ENCODE results near the gene CD244.
"Not testable (repeated sequence)": the region's sequence is repeated elsewhere in the genome, so short reads cannot be mapped to it uniquely, and the experiment has no call there.

CD244 gene

GRCh38 chr1:160811147-160811546 is 51.5 kb downstream of the CD244 start:
- DNase-seq (ENCODE audit: low spot score), result no peak

GRCh38 chr1:160810486-160810885 is 52.2 kb downstream of the CD244 start:
- DNase-seq (ENCODE audit: low spot score), result no peak

GRCh38 chr1:160808289-160808688 is 54.4 kb downstream of the CD244 start:
- DNase-seq (ENCODE audit: low spot score), result no peak

GRCh38 chr1:160807738-160808137 is 54.9 kb downstream of the CD244 start:
- no peak for DNase-seq (ENCODE audit: low spot score)

GRCh38 chr1:160807247-160807646 is 55.4 kb downstream of the CD244 start:
- no peak for DNase-seq (ENCODE audit: low spot score)

GRCh38 chr1:160806784-160807183 is 55.9 kb downstream of the CD244 start:
- DNase-seq (ENCODE audit: low spot score), result no peak

- no peak for DNase-seq (ENCODE audit: low spot score)
Observed at GRCh38 chr1:160806109-160806665, 56.5 kb downstream of the CD244 start.

- no peak for DNase-seq (ENCODE audit: low spot score)
Observed at GRCh38 chr1:160801836-160802580, 60.7 kb downstream of the CD244 start.

- no peak for DNase-seq (ENCODE audit: low spot score)
Observed at GRCh38 chr1:160800645-160801408, 61.9 kb downstream of the CD244 start.

- no peak for DNase-seq (ENCODE audit: low spot score)
Observed at GRCh38 chr1:160800142-160800541, 62.5 kb downstream of the CD244 start.

- DNase-seq (ENCODE audit: low spot score), result no peak
Observed at GRCh38 chr1:160799641-160800040, 63.0 kb downstream of the CD244 start.

- DNase-seq (ENCODE audit: low spot score), result no peak
Observed at GRCh38 chr1:160798439-160798838, 64.2 kb downstream of the CD244 start.

- DNase-seq (ENCODE audit: low spot score), result no peak
Observed at GRCh38 chr1:160797861-160798273, 64.8 kb downstream of the CD244 start.

- no peak for DNase-seq (ENCODE audit: low spot score)
Observed at GRCh38 chr1:160797271-160797709, 65.4 kb downstream of the CD244 start.

- no peak for DNase-seq (ENCODE audit: low spot score)
Observed at GRCh38 chr1:160795951-160796383, 66.7 kb downstream of the CD244 start, which contains the start of gene LY9. Gene LY9 (plus strand): TSS chr1:160796174. CDS start chr1:160796188, 14 bp downstream.

- no peak for DNase-seq (ENCODE audit: low spot score)
Observed at GRCh38 chr1:160794376-160794775, 68.3 kb downstream of the CD244 start.

GRCh38 chr1:160789702-160790611 is 72.7 kb downstream of the CD244 start:
- no peak for DNase-seq (ENCODE audit: low spot score)

- DNase-seq (ENCODE audit: low spot score), result no peak
Observed at GRCh38 chr1:160789051-160789701, 73.5 kb downstream of the CD244 start.

- DNase-seq (ENCODE audit: low spot score), result not testable (repeated sequence)
Observed at GRCh38 chr1:160782988-160783765, 79.5 kb downstream of the CD244 start.

- no peak for DNase-seq (ENCODE audit: low spot score)
Observed at GRCh38 chr1:160781914-160782689, 80.6 kb downstream of the CD244 start.

Measured in AG08395 (cell line).